ENCODE data around the gene NFATC2.
"Not testable (repeated sequence)": the region's sequence is repeated elsewhere in the genome, so short reads cannot be mapped to it uniquely, and the experiment has no call there.

NFATC2 gene

DNA sequence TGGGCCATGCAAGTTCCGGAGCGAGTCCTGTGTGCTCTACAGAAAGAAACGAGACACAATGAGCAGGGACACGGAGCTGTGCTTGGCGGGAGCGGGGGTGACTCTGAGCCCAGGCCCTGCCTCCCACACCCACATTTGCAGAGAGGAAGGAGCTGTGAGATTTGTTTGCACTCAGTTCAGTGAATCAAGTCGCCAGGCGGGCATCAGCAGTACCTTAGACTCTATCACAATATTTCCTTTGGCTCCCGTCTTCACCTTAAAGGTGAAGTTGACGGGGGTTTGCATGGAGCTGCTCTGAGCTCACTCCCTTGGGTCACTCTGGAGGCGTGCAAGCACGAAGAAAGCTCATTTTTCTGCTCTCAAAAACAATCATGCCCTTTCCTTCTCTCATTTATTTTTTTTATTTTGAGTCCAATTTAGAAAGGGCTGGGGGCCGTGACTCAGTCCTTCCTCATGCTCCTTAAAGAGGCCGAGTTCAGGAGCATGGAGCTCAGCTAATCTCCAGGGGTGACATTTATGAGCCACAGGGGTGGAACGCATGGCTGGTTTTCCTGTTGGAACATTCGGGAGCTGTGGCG is 188.2 kb downstream of the NFATC2 start:
- no peak for DNase-seq (ENCODE audit: low spot score)

DNA sequence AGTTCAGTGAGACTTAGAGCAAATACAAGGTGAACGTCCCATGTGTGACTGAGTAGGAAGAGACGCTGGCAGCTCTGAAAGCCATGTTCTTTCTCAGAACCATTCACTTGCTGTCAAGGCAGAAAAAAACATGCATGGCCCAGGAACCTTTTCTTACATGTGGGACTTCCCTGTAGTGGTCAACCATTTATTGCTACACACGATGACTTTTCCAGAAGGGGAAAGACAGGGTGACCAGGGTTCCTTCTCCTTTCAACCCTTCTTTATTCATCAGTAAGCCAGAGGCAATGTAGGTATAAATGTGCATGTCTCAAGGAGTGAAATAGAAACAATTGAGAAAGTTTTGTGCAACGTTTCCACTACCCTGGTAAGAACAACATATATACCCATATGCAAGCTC is 189.0 kb downstream of the NFATC2 start:
- no peak for DNase-seq (ENCODE audit: low spot score)

DNA sequence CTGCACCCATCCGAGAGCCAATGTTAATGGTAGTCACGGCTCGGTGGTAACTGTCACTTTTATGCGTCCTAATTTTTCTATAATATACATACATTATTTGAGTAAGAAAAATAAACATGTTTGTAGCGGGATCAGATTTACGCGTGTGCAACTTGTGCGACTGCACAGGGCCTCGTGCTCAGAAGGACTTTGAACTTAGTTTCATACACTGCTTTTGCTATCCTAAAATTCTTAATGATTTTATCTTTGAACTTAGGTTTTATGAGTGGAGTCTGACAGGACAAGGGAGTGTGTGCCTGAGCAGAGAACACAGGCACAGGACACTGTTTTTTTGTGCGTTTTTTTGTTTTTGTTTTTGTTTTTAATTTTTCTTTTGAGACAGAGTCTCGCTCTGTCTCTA is 189.7 kb downstream of the NFATC2 start:
- DNase-seq (ENCODE audit: low spot score) = no peak

DNA sequence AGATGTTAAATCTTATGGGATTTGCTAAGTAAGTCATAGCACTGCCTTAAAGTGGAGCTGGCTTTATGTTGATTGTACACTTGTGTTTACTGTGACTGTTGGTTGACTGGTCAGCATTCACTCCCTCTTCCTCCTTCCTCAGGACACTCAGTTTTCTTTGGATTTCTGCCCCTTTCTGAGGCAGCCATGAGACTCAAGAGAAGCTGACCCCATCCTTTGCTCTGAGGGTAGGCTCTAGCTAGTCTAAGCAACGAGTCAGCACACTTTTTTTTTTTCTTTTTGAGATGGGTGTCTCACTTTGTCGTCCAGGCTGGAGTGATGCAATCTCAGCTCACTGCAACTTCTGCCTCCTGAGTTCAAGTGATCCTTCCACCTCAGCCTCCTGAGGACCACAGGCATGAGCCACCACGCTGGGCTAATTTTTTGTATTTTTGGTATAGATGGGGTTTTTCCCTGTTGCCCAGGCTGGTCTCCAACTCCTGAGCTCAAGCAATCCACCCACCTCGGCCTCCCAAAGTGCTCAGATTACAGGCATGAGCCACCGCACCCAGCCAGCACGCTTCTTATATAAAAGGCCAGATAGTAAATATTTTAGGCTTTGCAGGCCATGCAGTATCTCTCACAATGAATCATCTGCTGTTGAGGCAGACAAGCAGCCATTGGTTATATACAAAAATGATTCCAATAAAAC is 191.4 kb downstream of the NFATC2 start:
- DNase-seq (ENCODE audit: low spot score) = no peak

DNA sequence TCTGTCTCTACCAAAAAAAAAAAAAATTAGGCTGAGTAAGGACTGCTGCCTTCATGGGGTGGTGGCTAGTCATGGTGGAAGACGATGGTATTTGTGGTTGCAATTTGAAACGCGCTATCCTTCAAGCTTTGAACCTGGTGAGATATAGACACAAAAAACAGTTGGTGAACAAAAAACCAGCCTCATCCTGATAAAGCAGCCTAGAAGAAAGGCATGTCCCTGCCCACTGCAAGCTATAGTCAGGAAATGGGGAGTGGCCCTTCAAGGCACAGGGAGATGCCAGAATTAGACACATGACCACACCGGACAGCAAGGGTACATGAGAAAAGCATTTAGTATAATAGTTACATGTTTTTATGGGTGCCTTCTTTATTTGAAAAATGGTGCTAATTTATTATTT is 193.6 kb downstream of the NFATC2 start:
- DNase-seq (ENCODE audit: low spot score) = no peak

DNA sequence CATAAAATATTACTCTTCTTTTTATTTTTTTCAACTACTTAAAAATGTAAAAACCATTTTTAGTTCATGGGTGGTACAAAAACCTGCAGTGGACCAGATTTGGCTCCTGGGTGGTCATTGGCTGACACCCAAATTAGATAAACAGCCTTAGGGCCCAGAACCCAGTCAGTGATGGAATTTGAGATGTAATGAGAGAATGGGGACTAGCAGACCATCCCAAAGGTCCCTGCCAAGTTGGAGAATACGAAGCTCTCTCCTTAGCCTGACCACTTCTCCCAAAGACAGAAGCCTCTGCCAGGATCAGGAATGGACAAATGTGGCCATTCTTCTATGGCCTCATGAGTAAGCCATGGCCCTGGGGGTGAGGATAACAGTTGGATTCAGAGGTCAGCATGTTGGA is 194.7 kb downstream of the NFATC2 start:
- DNase-seq (ENCODE audit: low spot score) = no peak

DNA sequence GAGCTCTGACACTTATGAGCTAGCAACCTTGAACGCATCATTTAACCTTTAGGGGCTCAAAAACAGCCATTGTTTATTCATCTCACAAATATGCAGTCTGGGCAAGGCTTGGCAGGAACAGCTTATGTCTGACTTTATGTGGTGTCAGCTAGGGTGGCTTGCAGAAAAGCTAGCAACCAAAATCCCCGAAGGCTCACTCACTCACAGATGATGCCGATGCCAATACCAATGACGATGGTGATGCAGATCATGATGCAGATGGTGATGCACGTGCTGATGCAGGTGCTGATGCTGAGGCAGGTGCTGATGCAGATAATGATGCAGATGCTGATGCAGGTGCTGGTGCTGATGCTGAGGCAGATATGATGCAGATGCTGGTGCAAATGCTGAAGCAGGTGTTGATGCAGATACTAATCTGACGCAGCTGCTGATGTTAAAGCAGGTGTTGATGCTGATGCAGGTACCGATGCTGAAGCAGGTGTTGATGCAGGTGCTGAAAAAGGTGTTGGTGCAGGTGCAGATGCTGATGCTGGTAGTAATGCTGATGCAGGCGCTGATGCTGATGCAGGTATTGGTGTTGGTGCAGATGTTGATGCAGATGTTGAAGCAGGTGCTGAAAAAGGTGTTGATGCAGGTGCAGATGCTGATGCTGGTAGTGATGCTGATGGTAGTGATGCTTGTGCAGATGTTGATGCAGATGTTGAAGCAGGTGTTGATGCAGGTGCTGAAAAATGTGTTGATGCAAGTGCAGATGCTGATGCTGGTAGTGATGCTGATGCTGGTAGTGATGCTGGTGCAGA is 195.6 kb downstream of the NFATC2 start:
- no peak for DNase-seq (ENCODE audit: low spot score)

DNA sequence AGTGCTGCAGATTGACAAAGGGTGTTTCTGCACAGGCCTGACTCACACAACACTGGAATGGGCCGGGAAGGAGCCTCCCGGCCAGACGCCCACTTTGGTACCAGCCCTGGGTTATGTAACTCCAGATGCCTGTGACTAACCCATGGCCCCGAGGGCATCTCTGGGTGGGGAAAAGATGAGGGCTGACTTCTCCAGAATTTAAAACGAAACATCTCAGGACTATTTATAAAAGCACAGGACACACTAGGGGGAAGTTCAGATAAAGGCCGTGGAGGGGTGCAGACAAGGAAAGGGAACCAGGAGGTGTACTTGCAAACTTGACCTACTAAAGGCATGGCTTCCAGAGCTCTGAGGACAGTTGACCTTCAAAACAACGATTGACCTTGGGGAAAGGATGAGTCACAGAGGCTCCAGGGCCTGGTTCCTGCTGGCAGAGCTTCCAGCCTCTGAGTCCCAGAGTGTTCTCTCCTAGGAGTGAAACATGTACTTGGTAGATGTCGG is 196.9 kb downstream of the NFATC2 start:
- DNase-seq (ENCODE audit: low spot score) = no peak

DNA sequence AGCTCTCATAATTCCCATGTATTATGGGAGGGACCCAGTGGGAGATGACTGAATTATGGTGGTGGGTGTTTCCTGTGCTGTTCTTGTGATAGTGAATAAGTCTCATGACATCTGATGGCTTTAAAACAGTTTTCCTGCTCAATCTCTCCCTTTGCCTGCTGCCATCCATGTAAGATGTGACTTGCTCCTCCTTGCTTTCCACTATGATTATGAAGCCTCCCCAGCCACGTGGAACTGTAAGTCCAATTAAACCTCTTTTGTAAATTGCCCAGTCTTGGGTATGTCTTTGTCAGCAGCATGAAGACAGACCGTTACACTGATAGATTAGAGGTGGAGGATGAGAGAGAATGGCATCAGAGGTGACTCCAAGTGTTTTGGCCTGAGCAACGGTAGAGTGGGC is 198.7 kb downstream of the NFATC2 start:
- DNase-seq (ENCODE audit: low spot score) = not testable (repeated sequence)

DNA sequence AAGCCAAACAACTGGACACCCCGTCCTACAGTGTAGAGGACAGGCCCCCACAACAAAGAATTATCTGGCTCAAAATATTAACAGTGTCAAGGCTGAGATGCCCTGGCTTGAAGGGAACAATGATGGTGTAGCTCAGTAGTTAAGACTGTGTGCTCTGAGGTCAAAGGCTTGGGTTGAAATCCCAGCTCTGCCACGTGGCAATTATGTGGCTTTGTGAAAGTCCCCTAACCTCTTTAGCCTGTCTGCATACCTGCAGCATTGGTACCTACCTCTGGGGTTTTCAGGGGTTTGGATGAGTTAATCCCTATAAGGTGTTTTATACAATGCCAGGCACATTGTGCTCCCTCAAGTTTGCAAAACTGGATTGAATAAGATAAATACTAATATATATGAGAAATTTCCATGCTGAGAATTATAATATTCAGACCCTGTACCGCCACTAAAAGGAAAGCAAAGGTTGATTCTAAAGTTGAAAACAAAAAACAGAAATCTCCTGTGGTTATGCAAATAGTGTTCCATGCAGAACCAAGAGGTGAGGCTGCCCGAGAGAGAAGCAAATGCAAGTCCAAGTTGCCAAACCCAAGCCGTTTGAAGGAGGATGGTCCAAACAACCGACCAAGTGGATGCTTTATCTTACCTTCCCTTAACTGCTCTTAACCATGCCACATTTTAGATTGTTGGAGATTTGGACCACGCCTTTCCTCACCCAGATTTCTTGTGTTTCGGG is 199.8 kb downstream of the NFATC2 start:
- no peak for DNase-seq (ENCODE audit: low spot score)

DNA sequence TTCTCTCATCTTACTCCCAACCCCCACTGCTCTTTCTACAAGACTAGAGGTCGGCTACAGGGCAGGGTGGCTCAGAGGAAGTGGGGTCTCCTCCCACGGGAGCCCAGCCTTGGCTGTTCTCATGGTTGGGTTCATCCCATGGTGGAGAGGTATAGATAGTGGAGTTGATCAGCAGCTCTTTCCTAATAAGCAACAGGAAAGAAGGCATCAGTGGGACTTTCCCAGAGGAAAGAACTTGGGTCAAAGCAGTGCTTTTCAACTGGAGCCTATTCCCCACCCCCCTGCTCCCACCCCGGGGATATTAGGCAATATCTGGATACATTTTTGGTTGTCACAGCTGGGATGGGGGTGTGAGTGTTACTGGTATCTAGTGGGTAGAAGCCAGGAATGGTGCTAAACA is 200.9 kb downstream of the NFATC2 start:
- DNase-seq (ENCODE audit: low spot score) = no peak

DNA sequence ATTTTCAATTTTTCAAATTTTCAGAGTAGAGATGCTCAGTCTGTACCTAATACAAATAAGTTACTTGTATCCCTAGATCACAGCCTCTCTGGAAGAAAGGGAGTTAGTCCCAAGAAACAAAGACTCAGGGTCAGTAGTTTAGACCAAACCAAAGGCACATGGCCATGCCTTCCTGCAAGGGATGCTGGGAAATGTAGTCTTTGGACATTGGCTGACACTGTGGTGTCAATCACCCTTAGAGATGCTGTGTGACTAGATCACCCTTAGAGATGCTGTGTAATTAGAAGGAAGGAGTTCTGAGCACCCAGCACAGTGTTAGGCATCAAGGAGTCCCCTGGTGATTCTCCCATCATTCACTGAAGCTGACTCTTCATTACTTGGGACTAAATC is 202.1 kb downstream of the NFATC2 start:
- no peak for DNase-seq (ENCODE audit: low spot score)

DNA sequence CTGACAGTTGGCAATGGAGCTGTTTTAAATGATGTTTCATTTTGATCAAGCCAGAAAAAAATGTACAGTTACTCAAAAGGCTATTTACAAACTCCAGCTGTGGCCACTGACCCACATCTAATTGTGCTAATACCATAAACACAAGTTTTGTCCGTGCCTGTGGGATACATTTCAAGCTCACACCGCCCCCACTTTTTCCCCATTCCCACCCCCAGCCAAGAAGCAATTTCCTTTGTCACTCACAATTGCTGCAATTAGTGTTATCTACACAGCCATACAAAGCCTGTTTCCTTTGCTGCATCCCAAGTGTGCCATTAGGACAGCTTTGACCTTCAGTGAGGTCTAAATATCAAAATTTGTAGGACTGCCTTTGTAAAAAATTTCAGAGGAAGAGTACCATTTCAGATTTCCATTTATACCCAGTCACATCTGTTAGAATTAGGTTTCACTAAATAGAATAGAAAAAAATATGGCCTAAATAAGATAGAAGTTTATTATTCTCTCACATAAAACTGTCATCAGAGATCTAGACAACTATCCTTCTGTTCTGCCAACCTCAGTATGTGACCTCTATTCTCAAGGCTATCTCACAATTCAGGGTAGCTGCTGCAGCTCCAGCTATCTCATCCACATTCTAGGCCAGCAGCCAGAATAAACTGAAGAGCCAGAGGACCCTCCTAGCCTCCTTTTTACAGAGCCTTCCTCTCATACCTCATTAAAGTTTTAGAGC is 202.6 kb downstream of the NFATC2 start:
- no peak for DNase-seq (ENCODE audit: low spot score)

DNA sequence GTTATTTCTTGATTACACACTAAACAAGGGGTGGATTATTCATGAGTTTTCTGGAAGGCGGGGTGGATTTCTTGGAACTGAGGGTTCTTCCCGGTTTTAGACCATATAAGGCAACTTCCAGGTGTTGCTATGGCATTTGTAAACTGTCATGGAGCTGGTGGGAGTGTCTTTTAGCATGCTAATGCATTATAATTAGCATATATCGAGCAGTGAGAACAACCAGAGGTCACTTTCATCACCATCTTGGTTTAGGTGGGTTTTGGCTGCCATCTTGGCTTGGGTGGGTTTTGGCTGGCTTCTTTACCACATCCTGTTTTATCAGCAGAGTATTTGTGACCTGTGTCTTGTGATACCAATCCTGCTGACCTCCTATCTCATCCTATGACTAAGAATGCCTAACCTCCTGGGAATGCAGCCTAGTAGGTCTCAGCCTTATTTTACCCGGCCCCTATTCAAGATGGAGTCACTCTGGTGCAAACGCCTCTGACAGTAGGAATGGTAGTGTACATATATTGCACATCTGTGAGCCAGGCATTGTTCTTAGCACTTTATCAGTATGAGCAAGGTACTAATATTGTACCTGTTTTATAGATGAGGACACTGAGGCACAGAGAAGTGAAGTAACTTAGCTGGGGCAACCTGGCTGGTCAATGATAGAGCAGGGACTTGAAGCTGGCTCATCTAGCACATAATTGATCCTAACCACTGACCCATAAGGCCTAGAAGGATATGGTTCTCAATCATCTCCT is 203.7 kb downstream of the NFATC2 start:
- DNase-seq (ENCODE audit: low spot score) = no peak

DNA sequence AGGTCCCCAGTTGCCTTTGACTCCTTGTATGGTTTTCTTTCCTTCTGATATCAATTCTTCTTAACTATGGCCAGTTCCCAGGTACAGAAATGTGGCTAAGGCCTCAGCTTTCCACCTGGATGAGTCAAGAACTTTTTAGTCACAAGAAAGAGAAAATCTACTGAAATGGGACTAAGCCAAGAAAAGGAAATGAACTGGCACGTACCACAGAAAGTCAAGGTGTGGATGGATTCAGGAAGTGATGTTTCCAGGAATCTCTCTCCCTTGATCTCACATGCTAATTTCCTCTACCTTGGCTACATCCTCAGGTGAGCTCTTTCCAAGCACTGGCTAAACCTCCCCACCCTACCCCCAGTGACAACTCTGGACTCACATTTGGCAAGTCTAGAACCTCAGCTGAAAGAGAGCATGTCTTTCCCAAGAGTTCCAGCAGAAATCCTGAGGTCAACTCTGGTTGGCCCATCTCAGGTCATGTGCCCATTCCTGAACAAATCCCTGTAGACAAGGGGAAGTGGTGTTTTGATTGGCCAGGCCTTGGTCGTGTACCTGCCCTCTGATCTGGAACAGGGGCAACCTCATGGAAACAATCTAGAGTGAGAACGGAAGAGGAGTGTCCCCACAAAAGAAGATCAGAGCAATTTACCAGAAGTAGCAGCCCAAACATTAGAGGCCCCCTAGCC is 205.3 kb downstream of the NFATC2 start:
- DNase-seq (ENCODE audit: low spot score) = no peak

All from hematopoietic multipotent progenitor cell treated with erythropoietin and hydrocortisone succinate and interleukin-3 and kit ligand, for 17 days (in vitro differentiated cells).